Cardiac fibroblast (primary cell): ENCODE measurements around the gene FGGY.
"Not testable (repeated sequence)": the region's sequence is repeated elsewhere in the genome, so short reads cannot be mapped to it uniquely, and the experiment has no call there.

ENCODE experiments used
- DNase-seq, 2 donors: peaks; one replicate each; pipeline versions ENCODE4 v3.0.0 to v3.0.0-alpha.2; 2010; ENCODE audit warnings: low read depth in 2 of 2
- H3K4me3 ChIP-seq, 2 donors: replicated peaks in 1 of 2; 1 replicate in 1 of 2; 2 replicates in 1 of 2; pipeline ENCODE4 v1.5.1; 2011; ENCODE audit warnings: low read depth in 2 of 2, low read length in 2 of 2, mild to moderate bottlenecking in 2 of 2, moderate library complexity in 1 of 2
- TF ChIP-seq, protein P1 (sequence below): IDR thresholded peaks from one replicate; pipeline ENCODE4 v1.5.1; 2011; ENCODE audit warnings: low read depth, mild to moderate bottlenecking, low read length, inconsistent platforms

The FGGY gene

DNA sequence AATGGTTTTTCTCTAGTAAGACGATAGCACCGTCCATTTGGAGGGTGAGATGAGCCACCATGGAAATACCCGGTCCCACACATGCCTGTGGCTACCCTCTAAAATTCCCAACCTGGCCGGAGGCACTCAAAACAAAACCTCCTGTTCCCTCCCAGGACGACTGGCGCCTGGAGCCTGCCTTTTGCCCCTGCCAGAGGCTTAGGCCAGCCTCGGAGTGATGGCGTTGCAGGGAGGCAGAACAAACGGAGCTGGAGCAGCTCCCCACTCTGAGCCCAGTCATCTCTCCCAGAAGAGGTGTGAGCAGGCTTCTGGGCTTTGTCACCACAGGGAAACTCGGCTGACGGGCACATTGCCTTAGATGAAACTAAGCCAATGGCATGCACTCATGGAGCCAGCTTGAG, 304.1 kb downstream of the FGGY start:
- TF ChIP-seq, protein P1, sequence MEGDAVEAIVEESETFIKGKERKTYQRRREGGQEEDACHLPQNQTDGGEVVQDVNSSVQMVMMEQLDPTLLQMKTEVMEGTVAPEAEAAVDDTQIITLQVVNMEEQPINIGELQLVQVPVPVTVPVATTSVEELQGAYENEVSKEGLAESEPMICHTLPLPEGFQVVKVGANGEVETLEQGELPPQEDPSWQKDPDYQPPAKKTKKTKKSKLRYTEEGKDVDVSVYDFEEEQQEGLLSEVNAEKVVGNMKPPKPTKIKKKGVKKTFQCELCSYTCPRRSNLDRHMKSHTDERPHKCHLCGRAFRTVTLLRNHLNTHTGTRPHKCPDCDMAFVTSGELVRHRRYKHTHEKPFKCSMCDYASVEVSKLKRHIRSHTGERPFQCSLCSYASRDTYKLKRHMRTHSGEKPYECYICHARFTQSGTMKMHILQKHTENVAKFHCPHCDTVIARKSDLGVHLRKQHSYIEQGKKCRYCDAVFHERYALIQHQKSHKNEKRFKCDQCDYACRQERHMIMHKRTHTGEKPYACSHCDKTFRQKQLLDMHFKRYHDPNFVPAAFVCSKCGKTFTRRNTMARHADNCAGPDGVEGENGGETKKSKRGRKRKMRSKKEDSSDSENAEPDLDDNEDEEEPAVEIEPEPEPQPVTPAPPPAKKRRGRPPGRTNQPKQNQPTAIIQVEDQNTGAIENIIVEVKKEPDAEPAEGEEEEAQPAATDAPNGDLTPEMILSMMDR, result no peak
- no peak overlapping the region for H3K4me3 ChIP-seq
- DNase-seq, result peak in 1 of 2 donors; percentile 10

DNA sequence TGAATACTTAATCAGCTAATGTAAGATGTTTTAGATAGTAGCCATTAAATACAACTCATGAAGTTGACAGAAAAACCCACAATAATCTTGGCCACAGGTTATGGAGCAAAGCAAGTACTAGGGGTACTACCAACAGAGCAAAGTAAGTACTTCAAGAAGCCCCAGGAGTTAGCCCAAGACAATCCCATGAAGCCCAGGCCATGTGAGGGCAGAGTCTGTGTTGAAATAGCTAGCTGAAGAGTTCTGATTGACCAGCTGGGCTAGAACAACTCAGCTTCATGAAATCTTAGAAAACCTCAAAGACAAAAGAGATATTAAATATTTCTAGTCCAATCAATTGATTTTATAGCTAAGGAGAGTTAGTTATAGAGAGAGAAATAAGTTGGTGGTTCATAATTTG, 304.9 kb downstream of the FGGY start:
- no peak overlapping the region for H3K4me3 ChIP-seq
- TF ChIP-seq, protein P1, result no peak
- no peak for DNase-seq

DNA sequence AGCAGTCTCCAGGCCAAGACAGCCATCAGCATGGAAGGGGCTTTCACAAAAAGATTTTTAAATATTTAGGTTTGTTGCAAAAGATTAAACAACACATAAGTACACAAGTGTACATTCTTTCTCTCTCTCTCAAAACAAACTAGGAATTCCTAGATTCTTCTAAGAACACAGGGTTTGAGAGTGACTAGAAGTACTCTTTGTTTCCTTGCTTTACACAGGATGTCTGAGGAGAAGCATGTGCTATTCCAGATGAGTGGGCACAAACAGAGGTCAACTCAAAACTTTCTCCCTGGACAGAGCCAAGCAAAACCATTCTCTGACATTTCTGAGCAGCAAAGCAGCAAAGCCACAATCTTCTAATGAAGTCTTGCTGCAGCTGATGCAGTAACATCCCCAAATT, 307.3 kb downstream of the FGGY start:
- no peak overlapping the region for H3K4me3 ChIP-seq
- TF ChIP-seq, protein P1, result no peak
- DNase-seq, result no peak

DNA sequence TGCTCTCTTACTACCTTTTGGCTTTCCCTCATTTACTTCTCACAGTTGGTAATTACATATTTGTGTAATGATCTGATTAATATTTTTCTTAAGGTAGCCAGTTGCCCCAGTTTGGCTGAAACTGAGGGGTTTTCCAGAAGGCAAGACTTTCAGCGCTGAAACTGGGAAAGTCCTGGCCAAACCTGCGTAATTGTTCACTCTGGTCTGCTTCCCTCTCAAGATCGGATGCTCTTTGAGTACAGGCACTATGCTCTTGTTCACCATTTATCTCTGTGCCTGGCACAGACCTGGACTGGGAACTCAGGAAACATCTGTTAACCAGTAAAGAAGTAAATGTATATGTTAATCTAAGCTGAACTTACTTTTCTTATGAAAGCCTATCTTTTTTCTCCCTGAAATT, 308.3 kb downstream of the FGGY start:
- no peak overlapping the region for H3K4me3 ChIP-seq
- no peak for DNase-seq
- TF ChIP-seq, protein P1, result no peak

DNA sequence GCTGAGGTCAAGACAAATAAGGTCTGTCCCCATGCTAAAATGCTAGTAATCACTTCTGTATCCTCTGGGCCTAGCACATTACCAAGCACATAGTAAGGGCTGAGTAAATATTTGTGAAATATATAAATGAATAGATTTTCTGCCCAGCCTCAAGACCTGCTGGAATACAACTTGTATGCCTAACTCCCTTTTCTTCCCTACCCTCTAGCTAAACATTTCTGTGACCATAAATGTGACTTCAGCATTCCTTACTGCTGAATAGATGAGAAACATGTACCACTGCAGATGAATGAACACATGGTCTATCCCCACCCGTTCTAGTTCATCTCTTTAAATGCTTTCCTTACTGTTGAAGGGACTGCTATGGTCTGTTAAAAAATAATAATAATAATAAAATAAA, 308.9 kb downstream of the FGGY start:
- H3K4me3 ChIP-seq, result no peak overlapping the region
- TF ChIP-seq, protein P1, result no peak
- DNase-seq, result peak in 1 of 2 donors; percentile 33

DNA sequence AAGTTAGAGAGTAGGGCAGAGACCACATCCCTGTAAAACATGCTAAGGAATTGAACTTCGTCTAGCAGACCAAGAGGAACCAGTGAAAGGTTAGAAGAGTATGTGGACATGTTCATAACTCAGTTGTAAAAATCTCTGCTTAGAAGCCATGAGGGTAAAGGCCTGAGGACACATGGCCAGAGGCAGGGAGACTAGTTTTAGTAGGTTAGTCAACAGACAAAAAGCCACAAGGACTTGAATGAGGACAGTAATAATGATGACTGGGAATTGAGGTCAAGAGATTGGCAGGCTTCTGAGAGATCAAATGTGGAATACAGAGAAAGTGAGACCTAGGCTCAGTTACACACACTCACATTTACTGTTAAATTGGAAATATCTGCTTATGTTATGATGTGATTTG, 312.4 kb downstream of the FGGY start:
- no peak for DNase-seq
- TF ChIP-seq, protein P1, result no peak
- no peak overlapping the region for H3K4me3 ChIP-seq

DNA sequence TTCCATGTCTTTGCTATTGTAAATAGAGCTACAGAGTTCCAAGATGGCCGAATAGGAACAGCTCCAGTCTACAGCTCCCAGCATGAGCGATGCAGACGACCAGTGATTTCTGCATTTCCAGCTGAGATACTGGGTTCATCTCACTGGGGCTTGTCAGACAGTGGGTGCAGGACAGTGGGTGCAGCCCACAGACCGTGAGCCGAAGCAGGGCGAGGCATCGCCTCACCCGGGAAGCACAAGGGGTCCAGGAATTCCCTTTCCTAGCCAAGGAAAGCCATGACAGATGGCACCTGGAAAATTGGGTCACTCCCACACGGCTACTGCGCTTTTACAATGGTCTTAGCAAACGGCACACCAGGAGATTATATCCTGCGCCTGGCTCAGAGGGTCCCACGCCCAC, 313.6 kb downstream of the FGGY start:
- H3K4me3 ChIP-seq, DNase-seq: not testable (repeated sequence)
